MG63 (cell line): ENCODE data around the gene PKIG. TPM values are rescaled to one million over a fixed set of nuclear protein-coding genes. Genes with fewer than 3 reads are reported as not detected.
"Not testable (repeated sequence)": the region's sequence is repeated elsewhere in the genome, so short reads cannot be mapped to it uniquely, and the experiment has no call there.

Experiments
- DNase-seq: peaks from one replicate; pipeline ENCODE4 v3.0.0-alpha.2; 2020
- H3K27me3 ChIP-seq: fragments of 250-450 bp; sonication (Bioruptor Pico); 2 replicates; pipeline ENCODE4 v1.5.1; 2020; ENCODE audit warnings: mild to moderate bottlenecking, moderate library complexity
- H3K36me3 ChIP-seq: fragments of 250-450 bp; sonication (Bioruptor Pico); 2 replicates; pipeline ENCODE4 v1.5.1; 2020; ENCODE audit warnings: mild to moderate bottlenecking, moderate library complexity
- H3K4me3 ChIP-seq: fragments of 250-450 bp; sonication (Bioruptor Pico); 2 replicates; pipeline ENCODE4 v1.5.1; 2020; ENCODE audit warnings: mild to moderate bottlenecking, moderate library complexity
- H3K9me3 ChIP-seq: fragments of 250-450 bp; sonication (Bioruptor Pico); 2 replicates; pipeline ENCODE4 v1.5.1; 2020; ENCODE audit warnings: mild to moderate bottlenecking, moderate library complexity
- total RNA-seq: library from RNA; depleted of rRNA; stranded (reverse); fragments of >200 nt; shearing (Covaris generic); gene quantifications from 2 replicates; pipeline ENCODE4 v1.2.3, GENCODE V29; 2014; ENCODE audit warnings: low replicate concordance

Gene PKIG
- total RNA-seq, 1 experiment from 2014 or later, result 73.0 TPM

DNA sequence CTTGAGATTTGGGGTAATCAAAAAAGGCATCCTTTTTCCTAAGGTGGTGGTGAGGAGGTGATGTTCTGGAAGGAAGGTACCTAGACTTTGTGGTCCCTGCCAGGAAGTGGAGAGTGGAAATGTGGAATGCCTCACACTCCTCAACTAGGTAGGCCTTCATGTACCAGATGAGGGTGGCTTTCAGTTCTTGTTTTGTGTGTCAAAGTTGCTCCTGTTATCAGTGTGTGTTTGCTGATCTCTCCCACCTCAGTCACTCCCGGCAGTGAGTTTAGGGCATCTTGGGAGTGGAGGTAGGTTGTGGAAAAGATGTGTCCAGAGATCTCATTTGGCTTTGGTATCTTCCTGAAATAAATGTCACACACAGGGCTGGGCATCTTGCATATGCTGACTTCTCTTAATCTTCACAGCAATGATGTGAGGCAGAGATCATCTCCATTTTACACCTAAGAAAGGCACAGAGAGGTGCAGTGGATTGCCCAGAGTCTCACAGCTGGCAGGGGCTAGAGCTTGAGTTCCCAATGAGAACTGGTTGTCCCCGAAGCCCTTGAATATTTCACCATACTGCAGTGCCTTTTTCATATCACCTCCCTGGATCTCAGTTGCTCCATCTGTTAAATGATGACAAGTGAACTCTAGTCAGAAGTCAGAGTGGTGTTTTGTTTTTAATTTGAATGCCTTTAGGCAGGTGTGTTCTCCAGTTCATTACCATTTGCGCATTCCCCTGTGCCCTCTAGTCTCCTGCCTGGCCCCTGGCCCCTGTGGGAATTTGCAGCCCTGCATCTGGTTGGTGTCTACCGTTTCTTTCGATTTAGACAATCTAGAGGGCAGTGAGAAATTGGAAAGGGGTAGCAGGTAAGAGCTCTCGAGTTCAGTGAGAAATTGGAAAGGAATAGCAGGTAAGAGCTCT lies 2.9 kb downstream of the PKIG start:
- no peaks in the 10 kb centered on the region for H3K27me3 ChIP-seq
- H3K4me3 ChIP-seq, result no peak overlapping the region
- H3K36me3 ChIP-seq, result peaks cover 7% of the 10 kb centered on the region
- H3K9me3 ChIP-seq, result no peaks in the 10 kb centered on the region
- no peak for DNase-seq

DNA sequence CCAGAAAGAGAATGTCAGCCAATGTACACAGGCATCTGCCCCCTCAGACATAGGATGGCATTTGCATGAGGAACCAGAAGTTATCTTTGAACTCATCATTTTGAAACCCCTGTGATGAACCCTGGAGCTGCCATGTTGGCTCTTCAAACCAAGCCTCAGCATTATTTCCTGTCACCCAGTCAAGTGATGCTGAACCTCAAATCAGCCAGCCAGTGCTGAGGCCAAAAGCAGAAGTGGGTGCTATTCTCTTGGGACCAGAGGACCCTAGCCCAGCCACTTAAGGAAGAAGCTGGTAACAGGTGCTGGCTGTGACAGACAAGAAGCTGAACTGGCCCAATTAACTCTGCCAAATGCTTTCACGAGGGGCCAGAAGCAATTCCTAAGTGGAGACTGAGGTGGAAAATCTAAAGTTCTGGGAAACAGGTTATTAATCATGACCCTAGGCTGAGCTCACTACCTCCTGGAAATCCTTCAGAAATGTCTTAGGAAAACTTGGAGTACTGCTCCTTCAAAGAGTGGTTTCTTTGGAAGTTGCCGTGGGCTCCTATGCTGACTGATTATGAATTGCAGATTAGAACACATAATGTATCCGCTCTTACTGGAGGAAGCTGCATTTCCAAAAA lies 4.0 kb downstream of the PKIG start:
- Histone ChIP-seq H3K36me3 (peaks cover 15% of the 10 kb centered on the region), H3K9me3 (no peaks in the 10 kb centered on the region), H3K27me3 (no peaks in the 10 kb centered on the region), H3K4me3 (no peak overlapping the region)
- DNase-seq, result no peak

DNA sequence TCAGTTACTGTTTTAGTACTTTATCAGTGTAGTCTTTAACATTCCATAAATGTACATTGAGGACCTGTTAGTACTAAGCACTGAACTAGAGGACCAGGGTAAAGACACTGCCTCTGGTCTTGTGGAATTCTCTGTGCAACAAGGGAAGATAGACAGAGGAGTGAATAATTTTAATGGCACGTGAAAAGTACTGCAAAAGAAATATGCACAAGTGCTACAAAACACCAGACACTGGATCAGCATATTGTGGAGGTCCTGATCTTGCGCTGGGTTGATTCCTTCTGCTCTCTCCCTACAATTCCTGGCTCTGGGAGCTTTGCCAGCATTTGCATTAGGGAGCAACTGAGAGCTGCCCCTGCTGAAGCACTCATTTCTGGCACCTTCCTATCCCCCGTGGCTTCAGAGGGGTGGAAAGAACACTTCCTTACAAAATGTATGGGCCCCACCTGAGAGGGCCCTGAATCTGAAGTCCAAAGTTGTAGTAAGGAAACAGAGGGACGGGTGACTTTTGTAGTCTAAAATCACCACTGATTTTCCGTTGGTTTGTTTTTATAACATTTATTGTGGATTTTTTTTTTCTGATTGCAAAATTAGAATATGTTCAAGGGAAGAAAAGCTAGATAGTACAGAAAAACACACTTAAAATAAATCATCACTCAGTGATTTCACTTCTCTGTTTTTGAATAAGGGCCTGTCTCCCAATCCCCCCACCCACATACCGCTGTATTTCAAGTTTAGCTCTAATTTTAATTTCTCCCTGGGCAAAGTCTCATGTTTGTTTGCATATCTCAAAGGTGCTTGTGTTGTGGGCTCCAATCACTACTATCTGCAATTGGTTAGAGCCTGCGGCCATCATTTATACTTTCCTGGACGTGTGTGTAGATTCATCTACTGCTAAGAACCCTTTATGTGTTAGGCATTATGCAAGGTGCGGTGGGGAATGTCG lies 4.9 kb downstream of the PKIG start:
- Histone ChIP-seq H3K9me3 (no peaks in the 10 kb centered on the region), H3K27me3 (no peaks in the 10 kb centered on the region), H3K4me3 (no peak overlapping the region), H3K36me3 (peaks cover 18% of the 10 kb centered on the region)
- DNase-seq, result no peak

DNA sequence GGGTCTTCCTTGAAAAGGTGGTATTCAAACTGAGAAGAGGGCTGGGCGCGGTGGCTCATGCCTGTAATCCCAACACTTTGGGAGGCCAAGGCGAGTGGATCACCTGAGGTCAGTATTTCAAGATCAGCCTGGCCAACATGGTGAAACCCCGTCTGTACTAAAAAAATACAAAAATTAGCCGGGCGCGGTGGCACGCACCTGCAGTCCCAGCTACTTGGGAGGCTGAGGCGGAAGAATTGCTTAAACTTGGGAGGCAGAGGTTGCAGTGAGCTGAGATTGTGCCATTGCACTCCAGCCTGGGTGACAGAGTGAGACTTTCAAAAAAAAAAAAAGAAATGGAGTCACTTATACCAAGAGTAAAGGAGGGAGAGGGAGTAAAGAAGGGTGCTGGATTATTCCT lies 5.9 kb downstream of the PKIG start:
- H3K9me3 ChIP-seq, H3K27me3 ChIP-seq, DNase-seq, H3K4me3 ChIP-seq: not testable (repeated sequence)
- H3K36me3 ChIP-seq, result peaks cover 20% of the 10 kb centered on the region

DNA sequence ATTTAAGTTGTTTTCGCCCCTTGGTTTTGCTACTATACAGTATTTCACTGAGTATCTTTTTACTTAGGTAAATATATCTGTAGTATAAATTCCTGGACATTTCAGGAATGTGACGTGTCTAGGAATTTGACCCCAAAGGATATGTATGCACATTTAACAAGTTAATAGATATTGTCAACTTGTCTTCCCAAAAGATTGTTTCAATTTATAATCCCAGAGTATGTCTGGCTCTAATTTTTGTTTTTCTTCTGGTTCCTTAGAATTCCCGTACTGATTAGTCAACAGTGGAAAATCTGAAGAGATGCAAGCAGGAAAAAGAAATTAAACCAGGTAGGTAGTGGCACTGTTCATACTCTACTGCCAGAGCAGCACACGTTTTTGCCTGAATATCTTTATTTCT lies 7.2 kb downstream of the PKIG start:
- DNase-seq, result no peak
- no peak overlapping the region for H3K4me3 ChIP-seq
- no peaks in the 10 kb centered on the region for H3K9me3 ChIP-seq
- H3K36me3 ChIP-seq, result peaks cover 23% of the 10 kb centered on the region
- H3K27me3 ChIP-seq, result no peaks in the 10 kb centered on the region

DNA sequence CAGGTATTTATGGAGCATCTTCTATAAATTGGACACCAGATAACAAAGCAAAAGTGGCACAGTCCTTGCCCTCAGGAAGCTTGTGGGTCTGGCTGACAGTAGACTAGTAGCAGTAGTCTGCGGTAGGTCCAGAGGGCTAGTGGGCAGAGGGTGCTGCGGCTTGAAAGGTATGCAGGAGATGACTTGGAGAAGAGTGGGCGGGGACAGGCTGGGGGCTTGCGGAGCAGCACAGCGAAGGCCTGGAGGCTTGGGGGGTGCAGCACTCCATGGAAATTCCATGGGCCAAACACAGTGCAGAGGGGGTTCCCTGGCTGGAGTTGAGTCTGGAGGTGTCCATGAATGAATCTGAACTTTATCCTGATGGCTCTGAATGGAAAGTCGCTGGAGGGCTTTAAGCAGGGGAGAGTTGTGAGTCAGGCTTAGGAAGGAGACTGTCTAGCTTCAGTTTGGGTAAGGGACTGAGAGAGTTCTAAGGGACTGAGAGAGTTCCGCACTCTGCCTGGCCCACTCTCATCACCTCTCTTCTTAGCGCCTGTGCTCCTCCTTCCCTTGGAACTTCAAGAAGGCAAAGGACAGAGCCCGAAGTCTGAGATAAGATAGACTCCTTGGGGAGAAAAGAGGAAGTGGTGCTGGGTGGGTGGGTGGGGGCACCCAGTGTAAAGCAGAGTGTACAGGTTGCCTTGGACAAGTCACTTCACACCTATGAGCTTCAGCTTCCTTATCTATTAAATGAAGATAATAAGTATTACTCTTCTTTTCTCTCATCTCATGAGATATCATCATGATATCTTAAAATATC lies 8.8 kb downstream of the PKIG start:
- H3K27me3 ChIP-seq, result no peaks in the 10 kb centered on the region
- H3K9me3 ChIP-seq, result no peaks in the 10 kb centered on the region
- H3K36me3 ChIP-seq, result peaks cover 25% of the 10 kb centered on the region
- H3K4me3 ChIP-seq, result no peak overlapping the region
- no peak for DNase-seq

DNA sequence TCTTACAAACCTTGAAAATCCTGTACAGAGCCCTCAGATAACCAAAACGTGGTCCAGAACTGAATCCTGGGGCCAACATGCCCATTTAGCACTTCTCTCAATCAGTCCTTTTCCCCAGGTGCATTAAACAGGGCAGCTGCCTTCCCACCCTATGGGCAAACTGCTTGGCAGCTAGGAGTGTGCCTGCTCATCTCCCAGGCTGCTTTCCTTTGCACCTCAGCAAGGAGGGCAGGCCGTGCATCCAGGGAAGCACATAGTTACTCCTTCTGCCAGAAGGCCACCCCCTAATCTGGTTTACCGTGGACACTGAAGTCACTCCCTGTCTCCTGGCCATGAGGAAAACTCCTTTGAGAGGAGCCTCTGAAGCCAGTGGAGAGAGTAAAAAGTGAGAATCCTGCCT lies 10.0 kb downstream of the PKIG start:
- H3K27me3 ChIP-seq, result no peaks in the 10 kb centered on the region
- H3K9me3 ChIP-seq, result no peaks in the 10 kb centered on the region
- no peak for DNase-seq
- peaks cover 26% of the 10 kb centered on the region for H3K36me3 ChIP-seq
- no peak overlapping the region for H3K4me3 ChIP-seq

DNA sequence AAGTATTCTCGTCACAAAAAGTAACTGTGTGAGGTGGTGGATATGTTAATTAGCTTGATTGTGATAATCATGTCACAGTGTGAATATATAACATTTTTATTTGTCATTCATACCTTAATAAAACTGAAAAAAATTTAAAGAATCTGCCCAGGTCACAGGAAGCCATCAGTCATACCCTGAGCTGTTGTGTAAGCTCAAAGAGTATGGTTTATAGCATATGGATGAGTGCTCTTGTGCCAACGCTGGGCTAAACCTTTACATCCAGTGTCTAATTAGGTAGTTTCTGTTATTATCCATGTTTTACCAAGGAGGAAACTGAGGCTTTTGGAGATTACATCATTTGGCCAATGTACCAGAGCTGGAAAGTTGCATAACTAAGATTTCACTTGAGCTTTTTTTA lies 11.4 kb downstream of the PKIG start:
- DNase-seq, result no peak
- peaks cover 26% of the 10 kb centered on the region for H3K36me3 ChIP-seq
- H3K27me3 ChIP-seq, result no peaks in the 10 kb centered on the region
- no peaks in the 10 kb centered on the region for H3K9me3 ChIP-seq
- no peak overlapping the region for H3K4me3 ChIP-seq

DNA sequence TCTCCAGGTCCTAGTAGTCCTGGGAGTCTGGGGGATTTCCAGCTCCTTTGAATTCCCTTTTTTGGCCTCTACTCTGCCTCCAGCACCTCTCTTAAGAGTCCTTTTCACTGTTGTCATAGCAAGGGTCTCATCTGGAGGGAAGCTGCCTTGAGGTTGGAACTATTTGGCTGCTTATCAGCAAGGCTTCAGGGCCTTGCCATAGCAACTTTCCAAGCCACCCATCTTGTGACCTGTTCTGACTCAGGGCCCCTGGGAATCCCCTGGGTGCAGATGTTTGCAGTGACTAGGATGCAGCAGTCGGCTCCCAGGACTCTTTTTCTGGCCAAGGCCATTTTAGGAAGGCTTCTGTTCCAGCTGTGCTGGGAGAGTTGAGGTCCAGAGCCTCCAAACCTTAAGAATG lies 12.4 kb downstream of the PKIG start:
- H3K4me3 ChIP-seq, result no peak overlapping the region
- H3K9me3 ChIP-seq, result no peaks in the 10 kb centered on the region
- peaks cover 26% of the 10 kb centered on the region for H3K36me3 ChIP-seq
- peak; percentile 52 for DNase-seq
- H3K27me3 ChIP-seq, result no peaks in the 10 kb centered on the region

DNA sequence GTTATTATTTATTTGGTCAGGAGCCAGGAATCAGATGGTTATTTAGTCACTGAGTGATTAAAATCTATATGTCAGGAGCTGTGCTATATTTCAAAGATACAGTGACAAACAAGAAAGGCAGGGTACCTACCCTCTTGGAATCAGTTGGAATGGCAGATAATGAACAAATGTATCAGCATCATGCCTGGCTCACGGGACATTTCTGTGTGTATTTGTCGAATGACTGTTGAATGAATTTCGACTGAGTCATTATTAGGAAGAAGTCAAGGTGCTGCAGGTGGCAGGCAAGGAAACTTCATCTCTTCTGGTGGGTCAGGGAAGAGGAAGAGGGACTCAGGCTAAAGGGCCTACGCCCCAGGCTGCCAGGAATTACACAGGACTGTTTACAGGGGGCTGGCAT lies 13.6 kb downstream of the PKIG start:
- H3K36me3 ChIP-seq, result peaks cover 21% of the 10 kb centered on the region
- H3K9me3 ChIP-seq, result no peaks in the 10 kb centered on the region
- no peaks in the 10 kb centered on the region for H3K27me3 ChIP-seq
- no peak overlapping the region for H3K4me3 ChIP-seq
- no peak for DNase-seq

DNA sequence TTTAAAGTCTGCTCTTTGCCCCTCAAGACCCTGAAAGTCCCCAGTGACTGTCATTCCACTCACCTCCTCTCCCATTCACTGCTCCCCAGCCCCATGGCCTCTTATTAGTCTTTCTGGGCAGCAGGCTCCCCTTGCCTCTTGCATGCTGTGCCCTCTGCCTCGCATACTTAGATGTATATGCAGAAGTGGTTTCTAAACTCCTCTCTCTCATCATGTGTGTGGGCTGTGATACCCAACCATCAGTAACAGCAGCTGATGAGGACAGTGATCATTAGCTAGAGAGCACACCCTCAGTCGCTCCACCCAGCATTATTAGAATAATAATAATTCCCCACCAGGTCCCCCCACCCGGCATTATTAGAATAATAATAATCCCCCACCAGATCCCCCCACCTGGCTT lies 14.5 kb downstream of the PKIG start:
- H3K27me3 ChIP-seq, result no peaks in the 10 kb centered on the region
- no peak for DNase-seq
- peaks cover 19% of the 10 kb centered on the region for H3K36me3 ChIP-seq
- no peaks in the 10 kb centered on the region for H3K9me3 ChIP-seq
- no peak overlapping the region for H3K4me3 ChIP-seq

DNA sequence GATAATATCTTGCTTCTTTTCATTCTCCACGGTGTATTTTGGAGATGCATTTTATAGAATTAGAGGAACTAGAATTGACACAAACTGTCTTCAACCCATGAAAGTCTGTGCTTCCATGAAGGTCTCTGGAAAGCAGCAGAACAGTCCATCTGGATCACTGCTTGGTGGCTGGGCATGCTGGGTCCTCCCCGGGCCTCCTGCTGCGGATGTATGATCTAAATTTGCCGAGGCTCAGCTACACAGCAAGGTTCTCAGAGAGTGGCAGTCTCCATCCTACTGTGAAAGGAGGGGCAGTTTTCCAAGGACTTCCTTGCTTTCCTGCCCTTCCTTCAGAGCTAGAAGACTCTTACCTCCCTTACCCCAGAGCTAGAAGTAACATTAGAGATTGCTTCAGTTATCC lies 15.1 kb downstream of the PKIG start:
- no peak for DNase-seq
- H3K27me3 ChIP-seq, result no peaks in the 10 kb centered on the region
- H3K4me3 ChIP-seq, result no peak overlapping the region
- H3K9me3 ChIP-seq, result no peaks in the 10 kb centered on the region
- peaks cover 15% of the 10 kb centered on the region for H3K36me3 ChIP-seq

DNA sequence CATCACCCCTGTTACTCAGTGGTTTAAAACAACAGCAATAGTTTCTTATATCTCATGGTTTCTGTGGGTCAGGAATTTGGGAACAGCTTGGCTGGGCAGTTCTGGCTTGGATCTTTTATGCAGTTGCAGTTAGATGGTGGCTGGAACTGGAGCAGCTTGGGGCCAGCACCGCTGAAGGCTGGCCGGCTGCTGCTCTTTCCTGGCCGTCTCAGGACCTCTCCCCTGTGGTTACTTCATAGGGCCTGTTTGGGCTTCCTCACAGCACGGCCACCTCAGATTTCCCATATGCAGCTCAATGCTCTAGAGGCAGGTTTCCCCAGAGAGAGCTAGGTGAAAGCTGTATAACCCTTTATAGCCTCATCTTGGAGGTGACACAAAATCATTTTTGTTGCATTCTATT lies 15.6 kb downstream of the PKIG start:
- Histone ChIP-seq H3K36me3 (peaks cover 16% of the 10 kb centered on the region), H3K4me3 (no peak overlapping the region), H3K9me3 (no peaks in the 10 kb centered on the region), H3K27me3 (no peaks in the 10 kb centered on the region)
- DNase-seq, result no peak

DNA sequence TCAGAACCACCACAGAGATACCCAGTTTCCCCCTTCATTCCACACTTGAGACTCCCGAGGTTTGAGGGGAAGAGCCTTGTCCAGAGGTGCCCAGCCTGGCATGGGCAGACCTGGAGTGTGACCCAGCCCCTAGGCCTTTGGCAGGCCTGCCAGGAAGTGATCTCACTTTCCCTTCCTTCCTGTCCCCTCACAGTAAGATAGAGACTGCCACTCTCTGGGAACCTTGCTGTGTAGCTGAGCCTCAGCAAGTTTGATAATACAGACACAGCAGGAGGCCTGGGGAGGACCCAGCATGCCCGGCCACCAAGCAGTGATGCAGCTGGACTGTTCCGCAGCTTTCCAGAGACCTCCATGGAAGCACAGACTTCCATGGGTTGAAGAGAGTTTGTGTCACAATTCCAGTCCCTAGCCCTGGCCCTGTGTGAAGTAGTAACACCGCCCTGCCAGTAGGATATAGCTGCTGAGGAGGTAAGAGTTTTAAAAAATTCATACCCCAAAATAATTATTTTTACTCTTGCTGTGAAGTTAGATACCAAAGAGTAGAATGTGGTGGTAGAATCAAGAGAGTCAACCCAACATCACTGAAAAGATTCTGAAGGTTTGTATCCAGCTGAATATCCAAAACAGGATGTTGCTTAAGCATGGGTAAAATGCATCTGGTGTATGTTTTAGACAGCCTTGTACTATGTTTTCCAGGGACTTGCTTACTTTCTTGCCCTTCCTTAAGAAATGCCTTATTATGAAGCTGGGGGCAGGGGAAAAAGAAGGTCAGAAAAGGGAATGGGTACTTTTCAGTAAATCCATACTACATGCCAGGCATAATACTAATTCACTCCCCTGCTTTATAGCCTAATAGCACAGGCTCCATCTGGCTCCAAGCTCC lies 16.3 kb downstream of the PKIG start:
- H3K36me3 ChIP-seq, result peaks cover 16% of the 10 kb centered on the region
- DNase-seq, result peak; percentile 62
- no peak overlapping the region for H3K4me3 ChIP-seq
- no peaks in the 10 kb centered on the region for H3K9me3 ChIP-seq
- no peaks in the 10 kb centered on the region for H3K27me3 ChIP-seq

DNA sequence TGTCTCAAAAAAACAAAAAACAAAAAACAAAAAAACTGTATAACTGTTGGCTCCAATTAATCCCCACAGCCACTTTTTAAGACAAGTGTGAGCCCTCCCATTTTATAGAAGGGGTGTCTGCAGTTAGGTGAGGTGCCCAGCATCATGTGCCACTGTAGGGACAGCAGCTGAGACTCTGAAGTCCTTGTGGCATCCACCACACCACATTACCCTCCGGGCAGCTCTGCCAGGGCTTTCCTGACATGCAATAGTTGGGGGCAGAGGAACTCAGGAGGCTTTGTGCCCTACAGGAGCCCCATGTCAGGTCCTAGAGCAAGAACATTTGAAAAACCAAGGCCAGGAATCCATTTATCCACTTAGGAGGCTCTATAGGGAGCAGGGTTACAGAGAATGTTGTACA lies 17.3 kb downstream of the PKIG start:
- DNase-seq, result no peak
- no peaks in the 10 kb centered on the region for H3K9me3 ChIP-seq
- H3K4me3 ChIP-seq, result no peak overlapping the region
- H3K36me3 ChIP-seq, result peaks cover 16% of the 10 kb centered on the region
- no peaks in the 10 kb centered on the region for H3K27me3 ChIP-seq

DNA sequence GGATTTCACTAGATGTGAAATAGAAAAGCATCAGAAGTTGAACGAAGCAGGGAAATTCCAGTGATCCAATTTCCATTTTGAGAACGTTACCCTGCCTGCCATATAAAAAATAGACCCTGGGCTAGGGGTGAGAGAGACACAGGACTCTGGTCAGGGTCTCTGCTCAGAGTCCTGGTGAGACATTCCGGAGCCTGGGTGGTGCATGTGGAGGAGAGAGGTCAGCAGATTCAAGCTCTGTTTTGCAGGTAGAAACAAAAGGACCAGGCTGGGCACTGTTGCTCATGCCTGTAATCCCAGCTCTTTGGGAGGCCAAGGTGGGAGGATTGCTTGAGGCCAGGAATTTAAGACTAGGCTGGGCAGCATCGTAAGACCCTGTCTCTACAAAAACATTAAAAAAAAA lies 17.9 kb downstream of the PKIG start:
- Histone ChIP-seq H3K4me3 (no peak overlapping the region), H3K27me3 (no peaks in the 10 kb centered on the region), H3K9me3 (no peaks in the 10 kb centered on the region), H3K36me3 (peaks cover 16% of the 10 kb centered on the region)
- no peak for DNase-seq
